ENCODE data around the gene HSD17B8.

GRCh38 chr6:33168639-33169038 lies 35.8 kb upstream of the HSD17B8 start:
- TF ChIP-seq CTCF (optimal IDR thresholded peaks at IDR 0.05 in 1 of 3, IDR thresholded peaks at IDR 0.05 in 1 of 3, conservative IDR thresholded peaks at IDR 0.05 in 1 of 3; ENCODE audit: extremely low read depth in 1 of 3, insufficient read depth in 2 of 3, low read length in 3 of 3), result no peak
- TF ChIP-seq EZH2 (IDR thresholded peaks at IDR 0.05; ENCODE audit: low read length), result no peak

Data from keratinocyte (primary cell).